Measurements from ENCODE around the gene DYRK1A. TPM values are rescaled to one million over a fixed set of nuclear protein-coding genes. Genes with fewer than 3 reads are reported as not detected.

The DYRK1A gene
- total RNA-seq, 1 experiment from 2014 or later = 35.5 TPM

GRCh38 chr21:37393030-37393429 lies 26.5 kb downstream of the DYRK1A start:
- H3K79me2 ChIP-seq (ENCODE audit: low read depth) = peaks cover 95% of the 10 kb centered on the region
- DNase-seq = no peak
- no peaks in the 10 kb centered on the region for H3K27me3 ChIP-seq (ENCODE audit: insufficient read depth, low read depth)
- TF ChIP-seq CTCF (conservative IDR thresholded peaks at IDR 0.05) (no peak), EZH2 (IDR thresholded peaks at IDR 0.05; ENCODE audit: low read depth) (no peak)
- no peaks in the 10 kb centered on the region for H3F3A ChIP-seq (ENCODE audit: insufficient read depth, low read depth)
- ChIA-PET POLR2A (ENCODE audit: unreplicated experiment) (no interaction called here), CTCF (no interaction called here)
- H3K9me2 ChIP-seq (ENCODE audit: insufficient read depth) = no peaks in the 10 kb centered on the region
- no TSS peak for BruUV-seq (replicated peaks)
- no peak overlapping the region for H3K27ac ChIP-seq
- no peaks in the 10 kb centered on the region for H3K36me3 ChIP-seq (ENCODE audit: low read depth)
- no peak overlapping the region for H3K4me2 ChIP-seq
- H3K9me3 ChIP-seq (ENCODE audit: insufficient read depth, low read depth) = no peaks in the 10 kb centered on the region
- H2AFZ ChIP-seq = no peak overlapping the region
- intact Hi-C loops (cut with micrococcal nuclease; ENCODE audit: unreplicated experiment) = no loop called here
- no peak overlapping the region for H3K4me3 ChIP-seq
- no peaks in the 10 kb centered on the region for H3K4me1 ChIP-seq (replicated peaks; ENCODE audit: insufficient read depth)
- peaks cover 40% of the 10 kb centered on the region for H4K20me1 ChIP-seq (ENCODE audit: insufficient read depth)

GRCh38 chr21:37393786-37394185 lies 27.2 kb downstream of the DYRK1A start:
- intact Hi-C loops (cut with micrococcal nuclease; ENCODE audit: unreplicated experiment) = no loop called here
- CTCF ChIA-PET = no interaction called here

GRCh38 chr21:37395961-37396360 lies 29.4 kb downstream of the DYRK1A start:
- Histone ChIP-seq H3K27me3 (ENCODE audit: insufficient read depth, low read depth) (no peaks in the 10 kb centered on the region), H3K36me3 (ENCODE audit: low read depth) (no peaks in the 10 kb centered on the region), H3K9me3 (ENCODE audit: insufficient read depth, low read depth) (no peaks in the 10 kb centered on the region), H3K4me3 (no peak overlapping the region), H3K4me1 (replicated peaks; ENCODE audit: insufficient read depth) (no peaks in the 10 kb centered on the region), H4K20me1 (ENCODE audit: insufficient read depth) (peaks cover 22% of the 10 kb centered on the region), H3K4me2 (no peak overlapping the region), H3K27ac (no peak overlapping the region), H2AFZ (no peak overlapping the region), H3F3A (ENCODE audit: insufficient read depth, low read depth) (no peaks in the 10 kb centered on the region; the same call in 1 of the 2 replicates), H3K9me2 (ENCODE audit: insufficient read depth) (no peaks in the 10 kb centered on the region), H3K79me2 (ENCODE audit: low read depth) (peaks cover 96% of the 10 kb centered on the region)
- no peak for TF ChIP-seq EZH2 (IDR thresholded peaks at IDR 0.05; ENCODE audit: low read depth)
- TF ChIP-seq CTCF (conservative IDR thresholded peaks at IDR 0.05) = no peak
- ChIA-PET CTCF (no interaction called here), POLR2A (ENCODE audit: unreplicated experiment) (no interaction called here)
- BruUV-seq (replicated peaks) = no TSS peak
- DNase-seq = no peak
- intact Hi-C loops (cut with micrococcal nuclease; ENCODE audit: unreplicated experiment) = no loop called here

More at GRCh38 chr21:37393786-37394185, 27.2 kb downstream of the DYRK1A start:
- Histone ChIP-seq H3K4me1 (replicated peaks; ENCODE audit: insufficient read depth) (no peaks in the 10 kb centered on the region), H3K9me3 (ENCODE audit: insufficient read depth, low read depth) (no peaks in the 10 kb centered on the region), H2AFZ (no peak overlapping the region), H3K4me3 (no peak overlapping the region), H3K27ac (no peak overlapping the region), H4K20me1 (ENCODE audit: insufficient read depth) (peaks cover 38% of the 10 kb centered on the region), H3K36me3 (ENCODE audit: low read depth) (no peaks in the 10 kb centered on the region), H3K4me2 (no peak overlapping the region), H3F3A (ENCODE audit: insufficient read depth, low read depth) (no peaks in the 10 kb centered on the region), H3K79me2 (ENCODE audit: low read depth) (peaks cover 95% of the 10 kb centered on the region), H3K27me3 (ENCODE audit: insufficient read depth, low read depth) (no peaks in the 10 kb centered on the region), H3K9me2 (ENCODE audit: insufficient read depth) (no peaks in the 10 kb centered on the region)
- no peak for TF ChIP-seq EZH2 (IDR thresholded peaks at IDR 0.05; ENCODE audit: low read depth)
- TF ChIP-seq CTCF (conservative IDR thresholded peaks at IDR 0.05) = no peak
- DNase-seq = no peak
- BruUV-seq (replicated peaks) = no TSS peak
- POLR2A ChIA-PET (ENCODE audit: unreplicated experiment) = no interaction called here
